HL-60 (cell line): ENCODE data around the gene ARHGAP26.

Source experiments
- DNase-seq, 2 experiments: peaks; one replicate each; pipeline ENCODE4 v3.0.0-alpha.2; 2010 to 2020; ENCODE audit warnings: low read depth in 1 of 2, low spot score in 1 of 2
- H3K27ac ChIP-seq: fragments of 250-450 bp; sonication (Bioruptor Pico); replicated peaks from 2 replicates; pipeline ENCODE4 v1.5.1; 2020; ENCODE audit warnings: mild to moderate bottlenecking, moderate library complexity
- H3K27me3 ChIP-seq: fragments of 250-450 bp; sonication (Bioruptor Pico); 2 replicates; pipeline ENCODE4 v1.5.1; 2021; ENCODE audit warnings: mild to moderate bottlenecking, moderate library complexity; ENCODE audit not compliant: insufficient read depth, poor library complexity, severe bottlenecking
- H3K4me3 ChIP-seq: replicated peaks from 2 replicates; pipeline ENCODE4 v1.5.1; 2011; ENCODE audit warnings: mild to moderate bottlenecking, control low read depth, low read length; ENCODE audit not compliant: insufficient read depth
- GABPA ChIP-seq: IDR thresholded peaks from 2 replicates; pipeline ENCODE4 v1.6.1; 2012; ENCODE audit warnings: low read depth
- POLR2AphosphoS5 ChIP-seq: IDR thresholded peaks from 2 replicates; pipeline ENCODE4 v1.6.1; 2012; ENCODE audit warnings: low read depth
- SPI1 ChIP-seq: IDR thresholded peaks from 2 replicates; pipeline ENCODE4 v1.6.1; 2012; ENCODE audit warnings: low read depth, mild to moderate bottlenecking, borderline replicate concordance
- TF ChIP-seq, protein P1 (sequence below): IDR thresholded peaks from one replicate; pipeline ENCODE4 v1.5.1; 2011; ENCODE audit warnings: low read length, control low read depth, inconsistent platforms; ENCODE audit not compliant: insufficient read depth
- TF ChIP-seq, protein P2 (sequence below): IDR thresholded peaks from 2 replicates; pipeline ENCODE4 v1.6.1; 2012; ENCODE audit warnings: low read depth; ENCODE audit not compliant: insufficient replicate concordance

Gene ARHGAP26

DNA sequence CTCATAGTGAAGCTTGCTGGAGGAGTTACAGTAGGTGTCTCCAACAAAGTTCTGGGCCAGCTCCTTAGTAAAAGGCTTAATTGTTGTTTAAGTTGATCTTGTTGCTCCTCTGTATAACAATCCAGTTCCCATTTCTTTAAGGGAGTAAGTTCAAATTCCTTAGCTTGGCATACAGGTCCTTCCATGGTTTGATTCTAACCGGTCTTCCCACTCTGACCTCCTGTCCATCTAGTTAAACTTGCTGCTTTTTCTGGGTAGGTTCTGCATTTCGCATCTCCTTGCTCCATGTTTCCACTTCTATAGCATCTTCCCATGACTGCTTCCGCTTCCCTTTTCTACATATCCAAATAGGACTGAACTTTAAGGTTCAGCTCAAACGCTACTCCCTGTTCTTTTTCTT lies 95.5 kb downstream of the ARHGAP26 start:
- no peaks in the 10 kb centered on the region for H3K27me3 ChIP-seq
- H3K4me3 ChIP-seq, result no peak overlapping the region
- no peak overlapping the region for H3K27ac ChIP-seq
- TF ChIP-seq, protein P1, sequence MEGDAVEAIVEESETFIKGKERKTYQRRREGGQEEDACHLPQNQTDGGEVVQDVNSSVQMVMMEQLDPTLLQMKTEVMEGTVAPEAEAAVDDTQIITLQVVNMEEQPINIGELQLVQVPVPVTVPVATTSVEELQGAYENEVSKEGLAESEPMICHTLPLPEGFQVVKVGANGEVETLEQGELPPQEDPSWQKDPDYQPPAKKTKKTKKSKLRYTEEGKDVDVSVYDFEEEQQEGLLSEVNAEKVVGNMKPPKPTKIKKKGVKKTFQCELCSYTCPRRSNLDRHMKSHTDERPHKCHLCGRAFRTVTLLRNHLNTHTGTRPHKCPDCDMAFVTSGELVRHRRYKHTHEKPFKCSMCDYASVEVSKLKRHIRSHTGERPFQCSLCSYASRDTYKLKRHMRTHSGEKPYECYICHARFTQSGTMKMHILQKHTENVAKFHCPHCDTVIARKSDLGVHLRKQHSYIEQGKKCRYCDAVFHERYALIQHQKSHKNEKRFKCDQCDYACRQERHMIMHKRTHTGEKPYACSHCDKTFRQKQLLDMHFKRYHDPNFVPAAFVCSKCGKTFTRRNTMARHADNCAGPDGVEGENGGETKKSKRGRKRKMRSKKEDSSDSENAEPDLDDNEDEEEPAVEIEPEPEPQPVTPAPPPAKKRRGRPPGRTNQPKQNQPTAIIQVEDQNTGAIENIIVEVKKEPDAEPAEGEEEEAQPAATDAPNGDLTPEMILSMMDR, result no peak
- TF ChIP-seq POLR2AphosphoS5, result no peak
- TF ChIP-seq SPI1, result no peak
- no peak for TF ChIP-seq GABPA
- TF ChIP-seq, protein P2, sequence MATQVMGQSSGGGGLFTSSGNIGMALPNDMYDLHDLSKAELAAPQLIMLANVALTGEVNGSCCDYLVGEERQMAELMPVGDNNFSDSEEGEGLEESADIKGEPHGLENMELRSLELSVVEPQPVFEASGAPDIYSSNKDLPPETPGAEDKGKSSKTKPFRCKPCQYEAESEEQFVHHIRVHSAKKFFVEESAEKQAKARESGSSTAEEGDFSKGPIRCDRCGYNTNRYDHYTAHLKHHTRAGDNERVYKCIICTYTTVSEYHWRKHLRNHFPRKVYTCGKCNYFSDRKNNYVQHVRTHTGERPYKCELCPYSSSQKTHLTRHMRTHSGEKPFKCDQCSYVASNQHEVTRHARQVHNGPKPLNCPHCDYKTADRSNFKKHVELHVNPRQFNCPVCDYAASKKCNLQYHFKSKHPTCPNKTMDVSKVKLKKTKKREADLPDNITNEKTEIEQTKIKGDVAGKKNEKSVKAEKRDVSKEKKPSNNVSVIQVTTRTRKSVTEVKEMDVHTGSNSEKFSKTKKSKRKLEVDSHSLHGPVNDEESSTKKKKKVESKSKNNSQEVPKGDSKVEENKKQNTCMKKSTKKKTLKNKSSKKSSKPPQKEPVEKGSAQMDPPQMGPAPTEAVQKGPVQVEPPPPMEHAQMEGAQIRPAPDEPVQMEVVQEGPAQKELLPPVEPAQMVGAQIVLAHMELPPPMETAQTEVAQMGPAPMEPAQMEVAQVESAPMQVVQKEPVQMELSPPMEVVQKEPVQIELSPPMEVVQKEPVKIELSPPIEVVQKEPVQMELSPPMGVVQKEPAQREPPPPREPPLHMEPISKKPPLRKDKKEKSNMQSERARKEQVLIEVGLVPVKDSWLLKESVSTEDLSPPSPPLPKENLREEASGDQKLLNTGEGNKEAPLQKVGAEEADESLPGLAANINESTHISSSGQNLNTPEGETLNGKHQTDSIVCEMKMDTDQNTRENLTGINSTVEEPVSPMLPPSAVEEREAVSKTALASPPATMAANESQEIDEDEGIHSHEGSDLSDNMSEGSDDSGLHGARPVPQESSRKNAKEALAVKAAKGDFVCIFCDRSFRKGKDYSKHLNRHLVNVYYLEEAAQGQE, result no peak
- DNase-seq, result no peak

DNA sequence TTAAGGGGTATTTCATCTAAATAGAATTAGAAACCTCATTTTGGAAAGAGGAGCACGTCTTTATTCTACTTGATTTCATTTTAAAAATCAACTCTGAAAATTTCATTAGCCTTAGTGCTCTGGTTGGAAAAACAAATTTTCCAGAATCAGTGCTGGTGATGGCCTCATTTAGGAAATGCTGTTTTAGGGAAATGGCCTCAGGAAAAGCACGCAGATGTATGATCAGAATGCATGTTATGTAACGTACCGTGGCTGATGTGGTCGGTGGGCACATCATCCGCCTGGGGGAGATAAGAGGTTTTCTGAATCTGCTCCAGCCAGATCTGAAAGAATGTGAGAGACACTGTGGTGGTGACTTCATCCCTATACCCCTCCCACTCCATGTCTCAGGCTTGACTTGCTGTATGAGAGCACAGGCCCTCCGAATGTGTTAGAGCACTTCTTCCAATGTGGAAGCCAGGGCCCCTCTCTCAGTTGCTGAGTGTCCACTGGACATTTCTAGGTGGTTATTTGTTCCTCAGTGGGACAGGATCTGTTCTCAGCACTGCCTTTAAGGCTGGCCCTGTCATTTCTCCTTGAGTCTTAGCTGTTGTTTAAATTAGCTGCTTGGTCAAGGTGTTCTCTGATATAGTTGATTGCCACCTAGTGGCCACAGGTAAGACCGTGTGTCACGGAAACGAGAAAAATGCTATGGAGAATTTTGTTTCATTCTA lies 96.5 kb downstream of the ARHGAP26 start:
- TF ChIP-seq GABPA (no peak), POLR2AphosphoS5 (0 out of 2 replicates have a peak, but pooled peaks have one; percentile 31)
- TF ChIP-seq, protein P1, result peak; percentile 31
- DNase-seq, result peak; percentile 42 to 64
- H3K27me3 ChIP-seq, result no peaks in the 10 kb centered on the region
- no peak overlapping the region for H3K4me3 ChIP-seq
- peak overlapping the region; percentile 13; the same call in 1 of the 2 replicates for H3K27ac ChIP-seq

DNA sequence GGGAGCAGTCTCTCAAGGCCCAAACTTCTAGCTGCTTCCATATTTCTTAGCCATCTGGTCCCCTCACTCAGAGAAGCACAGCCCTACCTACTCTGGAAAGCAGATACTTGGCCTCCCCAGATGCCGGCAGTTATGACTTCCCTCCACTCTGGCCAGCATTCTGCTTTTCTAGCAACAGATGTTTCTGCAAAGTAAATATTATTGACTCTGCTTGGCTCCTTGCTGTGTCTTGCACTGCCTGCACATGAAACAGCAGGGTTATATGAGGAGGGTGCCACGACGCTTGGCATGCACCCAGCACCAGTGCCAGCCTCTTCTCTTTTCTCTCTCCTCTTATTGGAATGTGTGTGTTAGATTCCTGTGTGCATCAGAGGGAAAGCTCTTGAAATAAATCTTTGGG lies 99.7 kb downstream of the ARHGAP26 start:
- TF ChIP-seq, protein P2, result no peak
- TF ChIP-seq, protein P1, result no peak
- TF ChIP-seq POLR2AphosphoS5 (no peak), GABPA (no peak), SPI1 (no peak)
- DNase-seq, result no peak
- Histone ChIP-seq H3K4me3 (no peak overlapping the region), H3K27me3 (no peaks in the 10 kb centered on the region), H3K27ac (no peak overlapping the region)
